Caco-2 (cell line): Measurements from ENCODE around the gene ILRUN. TPM values are rescaled to one million over a fixed set of nuclear protein-coding genes. Genes with fewer than 3 reads are reported as not detected.
"Not testable (repeated sequence)": the region's sequence is repeated elsewhere in the genome, so short reads cannot be mapped to it uniquely, and the experiment has no call there.

Experiments used
- BruUV-seq: library from RNA; stranded (reverse); fragments of 400-500 nt; replicated peaks from 2 replicates; lab custom pipeline; 2021; lab: Mats Ljungman, UMichigan
- CTCF ChIA-PET: fragments of 300-600 bp; sonication (Branson Sonifier 250); formaldehyde crosslinking; loops from one replicate; lab custom pipeline; 2022; ENCODE audit warnings: antibody characterized with exemption; lab: Charles Lee
- POLR2A ChIA-PET: fragments of 300-600 bp; sonication (Branson Sonifier 250); formaldehyde crosslinking; loops from one replicate; lab custom pipeline; 2022; ENCODE audit warnings: antibody characterized with exemption; lab: Charles Lee
- DNase-seq, 2 experiments: peaks; one replicate each; pipeline versions ENCODE4 v3.0.0 to v3.0.0-alpha.2; 2020 to 2022
- H3K27me3 ChIP-seq: replicated peaks from 2 replicates; pipeline ENCODE4 v1.6.0; 2011; ENCODE audit warnings: low read length; ENCODE audit not compliant: control insufficient read depth, insufficient read depth
- H3K36me3 ChIP-seq: 2 replicates; pipeline ENCODE4 v1.5.1; 2011; ENCODE audit warnings: low read length; ENCODE audit not compliant: control insufficient read depth, insufficient read depth
- H3K4me1 ChIP-seq: fragments of 250-450 bp; sonication (Bioruptor Pico); 2 replicates; pipeline ENCODE4 v1.5.1; 2020; ENCODE audit warnings: mild to moderate bottlenecking
- H3K4me3 ChIP-seq: 2 replicates; pipeline ENCODE4 v1.5.1; 2011; ENCODE audit warnings: low read depth, mild to moderate bottlenecking, control low read depth, low read length
- H3K9me3 ChIP-seq: fragments of 250-450 bp; sonication (Bioruptor Pico); 2 replicates; pipeline ENCODE4 v1.5.1; 2020; ENCODE audit warnings: mild to moderate bottlenecking, moderate library complexity
- H3K27ac Mint-ChIP-seq: one replicate; pipeline ENCODE4 v1.8.0; 2022; ENCODE audit warnings: mixed read lengths; ENCODE audit not compliant: unreplicated experiment
- H3K27me3 Mint-ChIP-seq: one replicate; pipeline ENCODE4 v1.8.0; 2022; ENCODE audit warnings: mixed read lengths; ENCODE audit not compliant: insufficient read depth, unreplicated experiment
- H3K36me3 Mint-ChIP-seq: one replicate; pipeline ENCODE4 v1.8.0; 2022; ENCODE audit warnings: mild to moderate bottlenecking, mixed read lengths; ENCODE audit not compliant: insufficient read depth, unreplicated experiment
- H3K4me1 Mint-ChIP-seq: one replicate; pipeline ENCODE4 v1.8.0; 2022; ENCODE audit warnings: low read depth, mixed read lengths; ENCODE audit not compliant: unreplicated experiment
- H3K4me3 Mint-ChIP-seq: one replicate; pipeline ENCODE4 v1.8.0; 2022; ENCODE audit warnings: mild to moderate bottlenecking, moderate library complexity, mixed read lengths; ENCODE audit not compliant: unreplicated experiment
- H3K9me3 Mint-ChIP-seq: one replicate; pipeline ENCODE4 v1.8.0; 2022; ENCODE audit warnings: mixed read lengths; ENCODE audit not compliant: unreplicated experiment
- CTCF ChIP-seq, 2 experiments: fragments of 200-600 bp in 1 of 2; IDR thresholded peaks; 1 replicate in 1 of 2; 2 replicates in 1 of 2; pipeline versions ENCODE4 v1.5.1 to v1.8.0; 2011 to 2022; ENCODE audit warnings: antibody characterized with exemption in 1 of 2, control low read depth in 1 of 2, inconsistent platforms in 1 of 2, low read depth in 1 of 2, low read length in 1 of 2, mild to moderate bottlenecking in 1 of 2, moderate library complexity in 1 of 2; ENCODE audit not compliant: insufficient read depth in 1 of 2, severe bottlenecking in 1 of 2, unreplicated experiment in 1 of 2
- intact Hi-C: fragments of 100-400 bp; cut with micrococcal nuclease; formaldehyde crosslinking; loops from one replicate; pipeline ENCODE4 v1.10.0; 2022; ENCODE audit not compliant: unreplicated experiment
- total RNA-seq: library from RNA; stranded (reverse); gene quantifications from 2 replicates; pipeline ENCODE4 v1.2.3, GENCODE V29; 2022

Gene ILRUN
- total RNA-seq, 1 experiment from 2014 or later: 95.9 TPM

DNA sequence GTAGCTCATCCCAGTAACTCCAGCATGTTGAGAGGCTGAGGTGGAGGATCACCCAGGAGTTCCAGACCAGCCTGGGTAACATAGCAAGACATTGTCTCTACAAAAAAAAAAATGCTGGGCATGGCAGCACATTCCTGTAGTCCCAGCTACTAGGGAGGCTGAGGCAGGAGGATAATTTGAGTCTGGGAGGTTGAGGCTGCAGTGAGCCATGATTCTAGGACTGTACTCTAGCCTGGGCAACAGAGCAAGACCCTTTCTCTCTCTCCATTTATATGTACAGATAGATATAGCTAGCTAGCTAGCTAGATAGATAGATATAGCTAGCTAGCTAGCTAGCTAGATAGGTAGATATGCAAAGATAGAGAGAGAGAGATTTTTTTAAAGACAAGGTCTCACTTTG is 20.4 kb downstream of the ILRUN start:
- ChIA-PET CTCF (no interaction called here), POLR2A (no interaction called here)
- DNase-seq: no peak
- Mint-ChIP-seq H3K27me3 (no peaks in the 10 kb centered on the region), H3K27ac (peak overlapping the region; percentile 48), H3K4me1 (peaks cover 32% of the 10 kb centered on the region), H3K9me3 (no peaks in the 10 kb centered on the region), H3K4me3 (no peak overlapping the region), H3K36me3 (no peaks in the 10 kb centered on the region)
- no peaks in the 10 kb centered on the region for H3K27me3 ChIP-seq
- no peak overlapping the region for H3K4me3 ChIP-seq
- H3K9me3 ChIP-seq: no peaks in the 10 kb centered on the region
- no peak for TF ChIP-seq CTCF (IDR thresholded peaks at IDR 0.05; ENCODE audit: insufficient read depth in 1 of 2, low read depth in 1 of 2, low read length in 1 of 2, severe bottlenecking in 1 of 2, unreplicated experiment in 1 of 2)
- BruUV-seq: no TSS peak
- H3K4me1 ChIP-seq: peaks cover 65% of the 10 kb centered on the region
- intact Hi-C loops: no loop called here
- H3K36me3 ChIP-seq: no peaks in the 10 kb centered on the region

DNA sequence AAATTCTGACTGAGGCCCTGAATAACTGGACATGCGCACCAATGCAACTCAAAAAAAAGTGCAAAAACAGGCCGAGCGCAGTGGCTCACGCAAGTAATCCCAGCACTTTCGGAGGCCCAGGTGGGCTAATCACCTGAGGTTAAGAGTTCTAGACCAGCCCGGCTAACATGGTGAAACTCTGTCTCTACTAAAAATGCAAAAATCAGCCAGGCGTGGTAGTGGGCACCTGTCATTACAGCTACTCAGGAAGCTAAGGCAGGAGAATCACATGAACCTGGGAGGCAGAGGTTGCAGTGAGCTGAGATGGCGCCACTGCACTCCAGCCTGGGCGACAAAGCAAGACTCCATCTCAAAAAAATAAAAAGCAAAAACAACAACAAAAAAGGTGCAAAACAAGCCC is 21.6 kb downstream of the ILRUN start:
- H3K9me3 ChIP-seq, H3K36me3 ChIP-seq, BruUV-seq, H3K27me3 Mint-ChIP-seq, H3K4me3 ChIP-seq, H3K36me3 Mint-ChIP-seq, H3K27me3 ChIP-seq, CTCF ChIA-PET, DNase-seq, H3K9me3 Mint-ChIP-seq: not testable (repeated sequence)
- intact Hi-C loops: loop anchor here (1.0 to 5.0 kb wide), 3 partner anchors 18 to 72 kb away; no protein-coding TSS in a partner anchor
- POLR2A ChIA-PET: interaction anchor here (1.5 kb wide), 1 partner anchor 18 kb away, joined by 5 read pairs; no protein-coding TSS in a partner anchor
- Mint-ChIP-seq H3K27ac (peak overlapping the region; percentile 92), H3K4me3 (peak overlapping the region; percentile 25), H3K4me1 (peaks cover 35% of the 10 kb centered on the region)
- H3K4me1 ChIP-seq: peaks cover 60% of the 10 kb centered on the region

DNA sequence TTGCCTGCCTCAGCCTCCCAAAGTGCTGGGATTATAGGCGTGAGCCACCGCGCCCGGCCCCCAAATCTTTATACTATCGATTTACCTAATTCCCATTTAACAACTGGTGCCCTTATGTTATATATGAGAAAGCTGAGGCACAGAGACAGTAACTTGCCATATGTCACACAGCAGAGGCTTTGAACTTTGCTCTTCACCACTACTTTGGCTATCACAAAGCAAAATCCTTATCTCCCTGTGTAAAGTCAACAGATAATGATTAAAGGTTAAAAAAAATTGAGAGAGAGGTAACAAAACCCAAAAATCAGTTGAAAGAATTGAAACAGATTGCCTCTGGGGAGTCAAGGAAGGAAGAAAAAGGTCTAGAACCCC is 22.3 kb downstream of the ILRUN start:
- H3K27me3 ChIP-seq: no peaks in the 10 kb centered on the region
- no peak for TF ChIP-seq CTCF (IDR thresholded peaks at IDR 0.05; ENCODE audit: insufficient read depth in 1 of 2, low read depth in 1 of 2, low read length in 1 of 2, severe bottlenecking in 1 of 2, unreplicated experiment in 1 of 2)
- ChIA-PET POLR2A (interaction anchor here (0.6 to 1.5 kb wide), 2 partner anchors 17 kb away, joined by 5 to 6 read pairs; no protein-coding TSS in a partner anchor), CTCF (interaction anchor here (0.6 kb wide), 1 partner anchor 22 kb away, joined by 3 read pairs; no protein-coding TSS in a partner anchor)
- intact Hi-C loops: loop anchor here (1.0 to 5.0 kb wide), 3 partner anchors 17 to 73 kb away; no protein-coding TSS in a partner anchor
- H3K4me3 Mint-ChIP-seq: peak overlapping the region; percentile 25
- DNase-seq: peak in 1 of 2 experiments; percentile 53
- peak overlapping the region; percentile 92 for H3K27ac Mint-ChIP-seq
- no peak overlapping the region for H3K4me3 ChIP-seq
- no peaks in the 10 kb centered on the region for H3K27me3 Mint-ChIP-seq
- no TSS peak for BruUV-seq
- H3K36me3 Mint-ChIP-seq: peaks cover 5% of the 10 kb centered on the region
- H3K4me1 ChIP-seq: peaks cover 64% of the 10 kb centered on the region
- H3K9me3 ChIP-seq: no peaks in the 10 kb centered on the region
- H3K36me3 ChIP-seq: no peaks in the 10 kb centered on the region
- H3K4me1 Mint-ChIP-seq: peaks cover 29% of the 10 kb centered on the region
- no peaks in the 10 kb centered on the region for H3K9me3 Mint-ChIP-seq
